IMR-90 (cell line): Measurements from ENCODE around the gene ARL14EPL. TPM values are rescaled to one million over a fixed set of nuclear protein-coding genes. Genes with fewer than 3 reads are reported as not detected.

Experiments used
- ATAC-seq: fragments of 200-7000 bp; cut with Tn5 transposase; 2 replicates; pipeline ENCODE4 v1.9.1; 2020; ENCODE audit warnings: low read depth, mild to moderate bottlenecking, moderate library complexity
- BruUV-seq: library from RNA; stranded (reverse); fragments of 400-500 nt; replicated peaks from 2 replicates; lab custom pipeline; 2021; lab: Mats Ljungman, UMichigan
- CTCF ChIA-PET: fragments of 300-600 bp; formaldehyde crosslinking; extraction: SDS; loops from one replicate; lab custom pipeline; 2021; ENCODE audit warnings: antibody characterized with exemption; lab: Yijun Ruan, JAX
- POLR2A ChIA-PET: fragments of 300-600 bp; sonication (Branson Sonifier 250); formaldehyde crosslinking; loops from one replicate; lab custom pipeline; 2022; ENCODE audit warnings: antibody characterized with exemption; ENCODE audit not compliant: unreplicated experiment; lab: Charles Lee
- DNase-seq: peaks from one replicate; pipeline ENCODE4 v3.0.0; 2013
- H2AFZ ChIP-seq: replicated peaks from 2 replicates; pipeline ENCODE3; 2013; ENCODE audit warnings: low read length, mild to moderate bottlenecking; ENCODE audit not compliant: poor library complexity
- H2AK5ac ChIP-seq: 2 replicates; pipeline ENCODE4 v1.6.1; 2013; ENCODE audit warnings: low read depth, low read length, inconsistent platforms
- H2AK9ac ChIP-seq: replicated peaks from 2 replicates; pipeline ENCODE3; 2013; ENCODE audit warnings: mild to moderate bottlenecking, low read depth, low read length, moderate library complexity; ENCODE audit not compliant: poor library complexity
- H2BK120ac ChIP-seq: 2 replicates; pipeline ENCODE4 v1.6.1; 2013; ENCODE audit warnings: low read depth, low read length, inconsistent platforms
- H2BK15ac ChIP-seq: 3 replicates; pipeline ENCODE4 v1.6.1; 2013; ENCODE audit warnings: low read depth, low read length, inconsistent platforms
- H2BK20ac ChIP-seq: 2 replicates; pipeline ENCODE4 v1.6.1; 2013; ENCODE audit warnings: low read depth, mild to moderate bottlenecking, inconsistent platforms, low read length, moderate library complexity
- H2BK5ac ChIP-seq: 2 replicates; pipeline ENCODE4 v1.6.1; 2013; ENCODE audit warnings: mild to moderate bottlenecking, low read depth, low read length, inconsistent platforms; ENCODE audit not compliant: poor library complexity, severe bottlenecking
- H3K14ac ChIP-seq: replicated peaks from 2 replicates; pipeline ENCODE4 v1.6.1; 2013; ENCODE audit warnings: low read depth, low read length, inconsistent platforms
- H3K18ac ChIP-seq: 2 replicates; pipeline ENCODE4 v1.6.1; 2013; ENCODE audit warnings: low read depth, low read length, control low read depth
- H3K23ac ChIP-seq: 2 replicates; pipeline ENCODE4 v1.6.1; 2013; ENCODE audit warnings: low read depth, low read length, inconsistent platforms
- H3K27ac ChIP-seq: 2 replicates; pipeline ENCODE4 v1.5.1; 2013; ENCODE audit warnings: mild to moderate bottlenecking, control low read depth, low read length; ENCODE audit not compliant: insufficient read depth
- H3K27me3 ChIP-seq: 2 replicates; pipeline ENCODE4 v1.6.1; 2013; ENCODE audit warnings: low read length; ENCODE audit not compliant: control insufficient read depth, insufficient read depth
- H3K36me3 ChIP-seq: 2 replicates; pipeline ENCODE4 v1.6.1; 2013; ENCODE audit warnings: low read length, mixed read lengths; ENCODE audit not compliant: control insufficient read depth, insufficient read depth
- H3K4ac ChIP-seq: 2 replicates; pipeline ENCODE4 v1.6.1; 2013; ENCODE audit warnings: low read depth, low read length, inconsistent platforms
- H3K4me1 ChIP-seq: 2 replicates; pipeline ENCODE4 v1.6.1; 2013; ENCODE audit warnings: low read length, mixed read lengths; ENCODE audit not compliant: control insufficient read depth, insufficient read depth
- H3K4me2 ChIP-seq: 2 replicates; pipeline ENCODE4 v1.6.1; 2013; ENCODE audit warnings: low read depth, mild to moderate bottlenecking, control low read depth, low read length, moderate library complexity
- H3K4me3 ChIP-seq: 2 replicates; pipeline ENCODE4 v1.5.1; 2013; ENCODE audit warnings: low read depth, mild to moderate bottlenecking, control low read depth, low read length, moderate library complexity; ENCODE audit not compliant: insufficient read depth
- H3K56ac ChIP-seq: 2 replicates; pipeline ENCODE4 v1.6.1; 2013; ENCODE audit warnings: low read length, inconsistent platforms; ENCODE audit not compliant: insufficient read depth; ENCODE audit errors: extremely low read depth
- H3K79me1 ChIP-seq, 2 experiments: 2 replicates each; pipeline ENCODE4 v1.6.1; 2013; ENCODE audit warnings: low read length in 2 of 2, inconsistent platforms in 1 of 2, low read depth in 1 of 2
- H3K9ac ChIP-seq: 2 replicates; pipeline ENCODE4 v1.6.1; 2013; ENCODE audit warnings: low read depth, low read length, control low read depth
- H3K9me1 ChIP-seq: 2 replicates; pipeline ENCODE4 v1.6.1; 2013; ENCODE audit warnings: low read length, inconsistent platforms; ENCODE audit not compliant: insufficient read depth
- H3K9me3 ChIP-seq: 2 replicates; pipeline ENCODE4 v1.6.1; 2013; ENCODE audit warnings: low read length; ENCODE audit not compliant: control insufficient read depth, insufficient read depth
- H4K20me1 ChIP-seq: 2 replicates; pipeline ENCODE4 v1.6.1; 2013; ENCODE audit warnings: low read length, inconsistent platforms; ENCODE audit not compliant: insufficient read depth
- H4K5ac ChIP-seq: 2 replicates; pipeline ENCODE4 v1.6.1; 2013; ENCODE audit warnings: mild to moderate bottlenecking, low read depth, low read length, control low read depth
- H4K8ac ChIP-seq, 2 experiments: 2 replicates each; pipeline ENCODE4 v1.6.1; 2013; ENCODE audit warnings: low read depth in 2 of 2, low read length in 2 of 2, control low read depth in 1 of 2, inconsistent platforms in 1 of 2
- H4K91ac ChIP-seq: 2 replicates; pipeline ENCODE4 v1.6.1; 2013; ENCODE audit warnings: low read depth, low read length, inconsistent platforms; ENCODE audit not compliant: insufficient read depth
- BHLHE40 ChIP-seq: fragments of 150-350 bp; IDR thresholded peaks from 2 replicates; pipeline ENCODE4 v1.6.1; 2016; ENCODE audit warnings: mild to moderate bottlenecking, low read depth, low read length
- CEBPB ChIP-seq: IDR thresholded peaks from 2 replicates; pipeline ENCODE4 v1.6.1; 2012; ENCODE audit warnings: low read depth, low read length, improper control_type of control experiment
- CHD1 ChIP-seq: IDR thresholded peaks from 2 replicates; pipeline ENCODE4 v1.6.1; 2012; ENCODE audit warnings: low read depth, low read length, improper control_type of control experiment
- CTCF ChIP-seq: conservative IDR thresholded peaks from 2 replicates; pipeline ENCODE4 v1.5.1; 2012; ENCODE audit warnings: mild to moderate bottlenecking, low read depth, low read length, improper control_type of control experiment
- ELK1 ChIP-seq: fragments of 150-350 bp; IDR thresholded peaks from 2 replicates; pipeline ENCODE4 v1.6.1; 2016; ENCODE audit warnings: low read depth, mild to moderate bottlenecking, low read length, moderate library complexity, borderline replicate concordance
- FOS ChIP-seq: fragments of 150-350 bp; IDR thresholded peaks from 2 replicates; pipeline ENCODE4 v1.6.1; 2016; ENCODE audit warnings: low read depth, low read length
- MAFK ChIP-seq: IDR thresholded peaks from 2 replicates; pipeline ENCODE4 v1.6.1; 2012; ENCODE audit warnings: low read depth, low read length, improper control_type of control experiment
- MAZ ChIP-seq: IDR thresholded peaks from 2 replicates; pipeline ENCODE4 v1.6.1; 2012; ENCODE audit warnings: low read depth, mild to moderate bottlenecking, low read length, improper control_type of control experiment, moderate library complexity, borderline replicate concordance
- MXI1 ChIP-seq: IDR thresholded peaks from 2 replicates; pipeline ENCODE4 v1.6.1; 2012; ENCODE audit warnings: low read depth, mild to moderate bottlenecking, low read length, moderate library complexity, borderline replicate concordance
- NFE2L2 ChIP-seq: fragments of 150-350 bp; IDR thresholded peaks from 2 replicates; pipeline ENCODE4 v1.6.1; 2016; ENCODE audit warnings: low read depth, mild to moderate bottlenecking, low read length
- POLR2A ChIP-seq: IDR thresholded peaks from 2 replicates; pipeline ENCODE4 v1.6.1; 2012; ENCODE audit warnings: mild to moderate bottlenecking, low read depth, low read length
- RAD21 ChIP-seq: IDR thresholded peaks from 2 replicates; pipeline ENCODE4 v1.6.1; 2012; ENCODE audit warnings: low read length, improper control_type of control experiment
- RCOR1 ChIP-seq: IDR thresholded peaks from 2 replicates; pipeline ENCODE4 v1.6.1; 2012; ENCODE audit warnings: mild to moderate bottlenecking, low read length, improper control_type of control experiment; ENCODE audit not compliant: insufficient replicate concordance
- RFX5 ChIP-seq: IDR thresholded peaks from 2 replicates; pipeline ENCODE4 v1.8.0; 2012; ENCODE audit warnings: low read depth, mild to moderate bottlenecking, low read length, moderate library complexity
- SMC3 ChIP-seq: fragments of 150-350 bp; IDR thresholded peaks from 2 replicates; pipeline ENCODE4 v1.6.1; 2016; ENCODE audit warnings: low read depth, mild to moderate bottlenecking, antibody characterized with exemption, low read length, moderate library complexity
- USF2 ChIP-seq: fragments of 150-350 bp; IDR thresholded peaks from 2 replicates; pipeline ENCODE4 v1.6.1; 2017; ENCODE audit warnings: mild to moderate bottlenecking, antibody characterized with exemption, low read length, low read depth
- WGBS, 2 experiments: methylation state at CpG; one replicate each; pipeline versions ENCODE4 v1.1.5 to v1.1.7; 2013; ENCODE audit warnings: missing lambda C conversion rate in 2 of 2; ENCODE audit not compliant: insufficient read length in 1 of 2; ENCODE audit errors: extremely low coverage in 2 of 2; 5-methylcytosine and 5-hydroxymethylcytosine counted together
- dilution Hi-C: fragments of 300-500 bp; cut with HindIII; formaldehyde crosslinking; loops from one replicate; pipeline ENCODE4 v1.14.3; 2018; ENCODE audit warnings: low sequenced_read_pairs; ENCODE audit not compliant: unreplicated experiment
- in situ Hi-C: fragments of 300-500 bp; cut with MboI; formaldehyde crosslinking; loops from 3 replicates; pipeline ENCODE4 v1.14.3; 2019; ENCODE audit warnings: low sequenced_read_pairs, inconsistent platforms, mixed read lengths
- intact Hi-C: fragments of 100-400 bp; cut with micrococcal nuclease; formaldehyde crosslinking; loops from 2 replicates; pipeline ENCODE4 v1.10.0; 2022
- polyA plus RNA-seq, 3 experiments: library from polyadenylated mRNA; depleted of rRNA; stranded (reverse); fragments of >200 nt; gene quantifications; 2 replicates each; pipeline ENCODE4 v1.2.3, GENCODE V29; 2012; ENCODE audit warnings: low replicate concordance in 1 of 3
- total RNA-seq: library from RNA; depleted of rRNA; stranded (reverse); fragments of >200 nt; gene quantifications from 2 replicates; pipeline ENCODE4 v1.2.3, GENCODE V29; 2012

The ARL14EPL gene
- total and polyA plus RNA-seq, 2 of the 4 experiments (the other 2 are of a cell fraction): not detected

DNA sequence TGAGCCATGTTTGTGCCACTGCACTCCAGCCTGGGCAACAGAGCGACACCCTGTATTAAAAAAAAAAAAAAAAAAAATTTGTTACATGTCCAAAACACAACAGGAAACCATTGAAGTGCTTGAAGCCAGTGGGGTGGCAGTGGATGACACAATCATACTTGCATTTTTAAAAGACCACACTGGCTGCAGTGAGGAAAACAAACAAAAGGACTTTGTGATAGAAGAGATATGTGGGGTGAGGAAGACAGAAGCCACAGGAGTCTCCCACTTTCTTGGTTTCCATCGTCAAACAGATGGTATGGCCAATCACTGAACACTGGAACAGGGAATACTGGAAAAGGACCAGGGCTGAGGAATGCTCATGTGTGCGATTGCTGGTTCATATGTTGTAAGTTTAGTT lies 31.7 kb downstream of the ARL14EPL start:
- intact Hi-C loops (no loop called here), in situ Hi-C loops (loop anchor here (25.0 kb wide), 1 partner anchor 752 kb away; no protein-coding TSS in a partner anchor), dilution Hi-C loops (no loop called here)
- H3K14ac ChIP-seq: no peak overlapping the region
- no peaks in the 10 kb centered on the region for H3K9me1 ChIP-seq
- BruUV-seq: no TSS peak
- H4K5ac ChIP-seq: no peak overlapping the region
- H4K91ac ChIP-seq: no peak overlapping the region
- H3K4me1 ChIP-seq: no peaks in the 10 kb centered on the region
- peaks cover 1% of the 10 kb centered on the region; the same call in 1 of the 2 replicates for H3K27me3 ChIP-seq
- no peak overlapping the region for H3K4ac ChIP-seq
- H2BK5ac ChIP-seq: no peak overlapping the region
- no peaks in the 10 kb centered on the region for H4K20me1 ChIP-seq
- H2BK15ac ChIP-seq: no peak overlapping the region
- no peak overlapping the region for H3K27ac ChIP-seq
- ChIA-PET POLR2A (no interaction called here), CTCF (interaction anchor here (0.6 kb wide), 1 partner anchor 714 kb away, joined by 5 read pairs; no protein-coding TSS in a partner anchor)
- H3K36me3 ChIP-seq: no peaks in the 10 kb centered on the region
- H2BK120ac ChIP-seq: no peak overlapping the region
- no peaks in the 10 kb centered on the region for H3K9me3 ChIP-seq
- no peak overlapping the region for H3K56ac ChIP-seq
- H4K8ac ChIP-seq: no peak overlapping the region
- H2BK20ac ChIP-seq: 0 out of 2 replicates have a peak overlapping the region, but pooled peaks have one; percentile 45
- no peak overlapping the region for H3K18ac ChIP-seq
- ATAC-seq: no peak
- H3K4me3 ChIP-seq: no peak overlapping the region
- TF ChIP-seq ELK1: no peak
- TF ChIP-seq MAZ: no peak
- no peak for TF ChIP-seq CEBPB
- no peak for TF ChIP-seq RFX5
- no peak for TF ChIP-seq NFE2L2
- TF ChIP-seq FOS: no peak
- TF ChIP-seq RCOR1: no peak
- no peak for TF ChIP-seq BHLHE40
- no peak for TF ChIP-seq MXI1
- no peak for TF ChIP-seq MAFK
- no peak for TF ChIP-seq SMC3
- TF ChIP-seq USF2: no peak
- no peak for TF ChIP-seq CHD1
- TF ChIP-seq RAD21: no peak
- TF ChIP-seq POLR2A: no peak
- no peak for TF ChIP-seq CTCF
- H2AK5ac ChIP-seq: no peak overlapping the region
- H3K23ac ChIP-seq: no peak overlapping the region; the same call in 1 of the 2 replicates
- no peak overlapping the region for H2AK9ac ChIP-seq
- no peaks in the 10 kb centered on the region for H3K79me1 ChIP-seq
- no peak overlapping the region for H2AFZ ChIP-seq
- H3K4me2 ChIP-seq: no peak overlapping the region
- no peak overlapping the region for H3K9ac ChIP-seq
- no peak for DNase-seq
- WGBS, 2 experiments: no CpG with 5 or more reads among the region's 3 CpGs
